Neural progenitor cell (in vitro differentiated cells): Measurements from ENCODE around the gene SS18.

Source experiments
- EZH2phosphoT487 ChIP-seq: fragments of 200-600 bp; sonication (generic); IDR thresholded peaks from 2 replicates; pipeline ENCODE4 v1.6.1; 2017; ENCODE audit warnings: antibody characterized with exemption
- TF ChIP-seq, protein P1 (sequence below): fragments of 200-600 bp; sonication (generic); IDR thresholded peaks from 2 replicates; pipeline ENCODE4 v1.5.1; 2017; ENCODE audit warnings: antibody characterized with exemption, mild to moderate bottlenecking

GRCh38 chr18:26004832-26005231 lies 85.6 kb downstream of the SS18 start:
- no peak for TF ChIP-seq EZH2phosphoT487
- TF ChIP-seq, protein P1, sequence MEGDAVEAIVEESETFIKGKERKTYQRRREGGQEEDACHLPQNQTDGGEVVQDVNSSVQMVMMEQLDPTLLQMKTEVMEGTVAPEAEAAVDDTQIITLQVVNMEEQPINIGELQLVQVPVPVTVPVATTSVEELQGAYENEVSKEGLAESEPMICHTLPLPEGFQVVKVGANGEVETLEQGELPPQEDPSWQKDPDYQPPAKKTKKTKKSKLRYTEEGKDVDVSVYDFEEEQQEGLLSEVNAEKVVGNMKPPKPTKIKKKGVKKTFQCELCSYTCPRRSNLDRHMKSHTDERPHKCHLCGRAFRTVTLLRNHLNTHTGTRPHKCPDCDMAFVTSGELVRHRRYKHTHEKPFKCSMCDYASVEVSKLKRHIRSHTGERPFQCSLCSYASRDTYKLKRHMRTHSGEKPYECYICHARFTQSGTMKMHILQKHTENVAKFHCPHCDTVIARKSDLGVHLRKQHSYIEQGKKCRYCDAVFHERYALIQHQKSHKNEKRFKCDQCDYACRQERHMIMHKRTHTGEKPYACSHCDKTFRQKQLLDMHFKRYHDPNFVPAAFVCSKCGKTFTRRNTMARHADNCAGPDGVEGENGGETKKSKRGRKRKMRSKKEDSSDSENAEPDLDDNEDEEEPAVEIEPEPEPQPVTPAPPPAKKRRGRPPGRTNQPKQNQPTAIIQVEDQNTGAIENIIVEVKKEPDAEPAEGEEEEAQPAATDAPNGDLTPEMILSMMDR: no peak
